HEK293 (cell line): ENCODE results near the gene ABCB4.

ENCODE experiments used
- CTCF ChIA-PET: fragments of 350-600 bp; formaldehyde crosslinking; extraction: SDS; loops from one replicate; lab custom pipeline; 2021; ENCODE audit warnings: antibody characterized with exemption; lab: Yijun Ruan, JAX
- POLR2A ChIA-PET: fragments of 300-600 bp; formaldehyde crosslinking; extraction: SDS; loops from one replicate; lab custom pipeline; 2020; ENCODE audit warnings: antibody characterized with exemption, inconsistent platforms; lab: Yijun Ruan, JAX
- H3K27ac ChIP-seq: fragments of 200-500 bp; sonication (Bioruptor generic); 2 replicates; pipeline ENCODE4 v1.5.1; 2014; ENCODE audit warnings: low read depth, low read length, control low read depth, inconsistent platforms; ENCODE audit errors: extremely low read depth
- H3K36me3 ChIP-seq, 2 experiments: fragments of 200-500 bp in 1 of 2; sonication (Bioruptor generic) in 1 of 2; 1 replicate in 1 of 2; 2 replicates in 1 of 2; pipeline ENCODE4 v1.5.1; 2014 to 2017; ENCODE audit warnings: inconsistent platforms in 2 of 2, low read length in 2 of 2; ENCODE audit not compliant: control insufficient read depth in 2 of 2, insufficient read depth in 1 of 2
- H3K4me1 ChIP-seq: fragments of 200-500 bp; sonication (Bioruptor generic); 2 replicates; pipeline ENCODE4 v1.5.1; 2014; ENCODE audit warnings: mild to moderate bottlenecking, low read length, inconsistent platforms; ENCODE audit not compliant: control insufficient read depth, insufficient read depth
- H3K4me3 ChIP-seq: 2 replicates; pipeline ENCODE4 v1.5.1; 2011; ENCODE audit warnings: low read depth, mild to moderate bottlenecking, control low read depth, low read length, moderate library complexity
- H3K9me3 ChIP-seq: fragments of 200-500 bp; sonication (Bioruptor generic); 2 replicates; pipeline ENCODE4 v1.5.1; 2014; ENCODE audit warnings: low read depth, low read length, inconsistent platforms; ENCODE audit not compliant: control insufficient read depth, insufficient read depth
- FEZF1 ChIP-seq: fragments of 450-650 bp; formaldehyde crosslinking; IDR thresholded peaks from 2 replicates; pipeline ENCODE4 v1.5.1; 2016; ENCODE audit warnings: missing biosample characterization, missing genetic modification characterization
- GLIS1 ChIP-seq: fragments of 450-650 bp; formaldehyde crosslinking; IDR thresholded peaks from 2 replicates; pipeline ENCODE4 v1.5.1; 2016; ENCODE audit warnings: missing biosample characterization, missing genetic modification characterization
- MZF1 ChIP-seq: fragments of 450-650 bp; formaldehyde crosslinking; IDR thresholded peaks from 2 replicates; pipeline ENCODE4 v1.5.1; 2017; ENCODE audit warnings: missing biosample characterization, missing genetic modification characterization, borderline replicate concordance
- SP2 ChIP-seq: fragments of 450-650 bp; formaldehyde crosslinking; IDR thresholded peaks from 2 replicates; pipeline ENCODE4 v1.5.1; 2016; ENCODE audit warnings: missing biosample characterization, missing genetic modification characterization
- YY1 ChIP-seq: fragments of 450-650 bp; formaldehyde crosslinking; IDR thresholded peaks from 2 replicates; pipeline ENCODE4 v1.5.1; 2018; ENCODE audit warnings: missing biosample characterization, missing genetic modification characterization
- ZBTB20 ChIP-seq: fragments of 450-650 bp; formaldehyde crosslinking; IDR thresholded peaks from 2 replicates; pipeline ENCODE4 v1.5.1; 2016; ENCODE audit warnings: missing biosample characterization, missing genetic modification characterization
- ZFHX2 ChIP-seq: fragments of 450-650 bp; formaldehyde crosslinking; conservative IDR thresholded peaks from 2 replicates; pipeline ENCODE4 v1.5.1; 2016; ENCODE audit warnings: missing biosample characterization, missing genetic modification characterization
- ZNF169 ChIP-seq: fragments of 450-650 bp; formaldehyde crosslinking; IDR thresholded peaks from 2 replicates; pipeline ENCODE4 v1.5.1; 2016; ENCODE audit warnings: missing biosample characterization, missing genetic modification characterization
- ZNF184 ChIP-seq: fragments of 450-650 bp; IDR thresholded peaks from 2 replicates; pipeline ENCODE4 v1.5.1; 2018; ENCODE audit warnings: missing biosample characterization, mild to moderate bottlenecking, missing genetic modification characterization
- ZNF266 ChIP-seq: fragments of 450-650 bp; formaldehyde crosslinking; IDR thresholded peaks from 2 replicates; pipeline ENCODE4 v1.5.1; 2016; ENCODE audit warnings: missing biosample characterization, missing genetic modification characterization, low read depth
- ZNF350 ChIP-seq: fragments of 450-650 bp; formaldehyde crosslinking; IDR thresholded peaks from 2 replicates; pipeline ENCODE4 v1.5.0; 2017; ENCODE audit warnings: missing biosample characterization, mild to moderate bottlenecking, missing genetic modification characterization
- ZNF366 ChIP-seq: fragments of 450-650 bp; formaldehyde crosslinking; conservative IDR thresholded peaks from 2 replicates; pipeline ENCODE4 v1.5.1; 2016; ENCODE audit warnings: missing biosample characterization, missing genetic modification characterization
- ZNF37A ChIP-seq: fragments of 450-650 bp; IDR thresholded peaks from 2 replicates; pipeline ENCODE4 v1.5.1; 2018; ENCODE audit warnings: missing biosample characterization, missing genetic modification characterization
- ZNF404 ChIP-seq: fragments of 450-650 bp; formaldehyde crosslinking; IDR thresholded peaks from 2 replicates; pipeline ENCODE4 v1.5.1; 2017; ENCODE audit warnings: missing biosample characterization, missing genetic modification characterization
- ZNF510 ChIP-seq: fragments of 450-650 bp; formaldehyde crosslinking; IDR thresholded peaks from 2 replicates; pipeline ENCODE4 v1.5.1; 2018; ENCODE audit warnings: mild to moderate bottlenecking, missing genetic modification characterization, missing biosample characterization; ENCODE audit not compliant: insufficient replicate concordance
- ZNF544 ChIP-seq: fragments of 450-650 bp; formaldehyde crosslinking; IDR thresholded peaks from 2 replicates; pipeline ENCODE4 v1.5.0; 2017; ENCODE audit warnings: missing biosample characterization, missing genetic modification characterization
- ZNF621 ChIP-seq: fragments of 450-650 bp; formaldehyde crosslinking; IDR thresholded peaks from 2 replicates; pipeline ENCODE4 v1.5.1; 2017; ENCODE audit warnings: missing biosample characterization, missing genetic modification characterization
- ZNF791 ChIP-seq: fragments of 450-650 bp; formaldehyde crosslinking; IDR thresholded peaks from 2 replicates; pipeline ENCODE4 v1.5.1; 2016; ENCODE audit warnings: missing biosample characterization, missing genetic modification characterization
- ZNF792 ChIP-seq: fragments of 450-650 bp; formaldehyde crosslinking; IDR thresholded peaks from 2 replicates; pipeline ENCODE4 v1.5.1; 2016; ENCODE audit warnings: missing biosample characterization, missing genetic modification characterization
- ZNF830 ChIP-seq: fragments of 450-650 bp; IDR thresholded peaks from 2 replicates; pipeline ENCODE4 v1.5.0; 2018; ENCODE audit warnings: missing biosample characterization, missing genetic modification characterization, low read depth, mild to moderate bottlenecking, moderate library complexity
- TF ChIP-seq, protein P1 (sequence below): fragments of 450-650 bp; formaldehyde crosslinking; IDR thresholded peaks from 2 replicates; pipeline ENCODE4 v1.5.1; 2016; ENCODE audit warnings: missing biosample characterization, missing genetic modification characterization
- TF ChIP-seq, protein P2 (sequence below): fragments of 450-650 bp; formaldehyde crosslinking; IDR thresholded peaks from 2 replicates; pipeline ENCODE4 v1.5.1; 2017; ENCODE audit warnings: missing biosample characterization, missing genetic modification characterization
- TF ChIP-seq, protein P3 (sequence below): fragments of 450-650 bp; formaldehyde crosslinking; IDR thresholded peaks from 2 replicates; pipeline ENCODE4 v1.5.1; 2016; ENCODE audit warnings: missing biosample characterization, missing genetic modification characterization, low read depth
- TF ChIP-seq, protein P4 (sequence below): sonication (generic); formaldehyde crosslinking; IDR thresholded peaks from 2 replicates; pipeline ENCODE4 v1.8.1; 2022; ENCODE audit warnings: mild to moderate bottlenecking, moderate library complexity, missing genetic modification reagents
- TF ChIP-seq, protein P5 (sequence below): fragments of 450-650 bp; formaldehyde crosslinking; IDR thresholded peaks from 2 replicates; pipeline ENCODE4 v1.5.1; 2016; ENCODE audit warnings: missing biosample characterization, missing genetic modification characterization, low read depth
- TF ChIP-seq, protein P6 (sequence below): fragments of 450-650 bp; formaldehyde crosslinking; conservative IDR thresholded peaks from 2 replicates; pipeline ENCODE4 v1.5.1; 2016; ENCODE audit warnings: low read depth, missing biosample characterization, missing genetic modification characterization

ABCB4 gene

DNA sequence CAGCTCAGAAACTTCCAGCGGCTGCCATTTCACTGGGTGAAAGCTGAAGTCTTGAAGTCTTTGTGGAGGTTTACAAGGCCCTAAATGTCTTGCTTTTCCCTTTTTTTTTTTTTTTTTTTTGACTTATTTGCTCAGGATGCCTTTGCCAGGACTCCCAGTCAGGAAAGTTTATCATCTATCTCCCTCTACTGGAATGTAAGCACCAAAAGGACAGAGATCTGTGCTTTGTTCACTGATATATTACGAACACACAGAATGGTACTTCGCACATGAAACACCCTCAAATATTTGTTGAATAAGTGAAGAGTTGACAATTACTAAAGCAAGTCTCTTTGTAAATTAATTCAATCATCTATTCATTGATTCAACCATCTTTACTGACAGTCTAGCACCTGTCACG, 23.2 kb downstream of the ABCB4 start (continued):
- TF ChIP-seq, protein P1, sequence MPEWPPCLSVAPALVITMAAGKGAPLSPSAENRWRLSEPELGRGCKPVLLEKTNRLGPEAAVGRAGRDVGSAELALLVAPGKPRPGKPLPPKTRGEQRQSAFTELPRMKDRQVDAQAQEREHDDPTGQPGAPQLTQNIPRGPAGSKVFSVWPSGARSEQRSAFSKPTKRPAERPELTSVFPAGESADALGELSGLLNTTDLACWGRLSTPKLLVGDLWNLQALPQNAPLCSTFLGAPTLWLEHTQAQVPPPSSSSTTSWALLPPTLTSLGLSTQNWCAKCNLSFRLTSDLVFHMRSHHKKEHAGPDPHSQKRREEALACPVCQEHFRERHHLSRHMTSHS (tag by site-specific recombination): no peak
- TF ChIP-seq ZNF791 (tag by site-specific recombination) (no peak), ZNF621 (tag by site-specific recombination) (no peak), GLIS1 (tag by site-specific recombination) (no peak), ZBTB20 (no peak), ZNF366 (no peak), ZNF350 (no peak), ZNF792 (tag by site-specific recombination) (no peak), FEZF1 (tag by site-specific recombination) (no peak), ZNF266 (tag by site-specific recombination) (no peak)
- TF ChIP-seq, protein P2, sequence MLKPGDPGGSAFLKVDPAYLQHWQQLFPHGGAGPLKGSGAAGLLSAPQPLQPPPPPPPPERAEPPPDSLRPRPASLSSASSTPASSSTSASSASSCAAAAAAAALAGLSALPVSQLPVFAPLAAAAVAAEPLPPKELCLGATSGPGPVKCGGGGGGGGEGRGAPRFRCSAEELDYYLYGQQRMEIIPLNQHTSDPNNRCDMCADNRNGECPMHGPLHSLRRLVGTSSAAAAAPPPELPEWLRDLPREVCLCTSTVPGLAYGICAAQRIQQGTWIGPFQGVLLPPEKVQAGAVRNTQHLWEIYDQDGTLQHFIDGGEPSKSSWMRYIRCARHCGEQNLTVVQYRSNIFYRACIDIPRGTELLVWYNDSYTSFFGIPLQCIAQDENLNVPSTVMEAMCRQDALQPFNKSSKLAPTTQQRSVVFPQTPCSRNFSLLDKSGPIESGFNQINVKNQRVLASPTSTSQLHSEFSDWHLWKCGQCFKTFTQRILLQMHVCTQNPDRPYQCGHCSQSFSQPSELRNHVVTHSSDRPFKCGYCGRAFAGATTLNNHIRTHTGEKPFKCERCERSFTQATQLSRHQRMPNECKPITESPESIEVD (tag by site-specific recombination): no peak

DNA sequence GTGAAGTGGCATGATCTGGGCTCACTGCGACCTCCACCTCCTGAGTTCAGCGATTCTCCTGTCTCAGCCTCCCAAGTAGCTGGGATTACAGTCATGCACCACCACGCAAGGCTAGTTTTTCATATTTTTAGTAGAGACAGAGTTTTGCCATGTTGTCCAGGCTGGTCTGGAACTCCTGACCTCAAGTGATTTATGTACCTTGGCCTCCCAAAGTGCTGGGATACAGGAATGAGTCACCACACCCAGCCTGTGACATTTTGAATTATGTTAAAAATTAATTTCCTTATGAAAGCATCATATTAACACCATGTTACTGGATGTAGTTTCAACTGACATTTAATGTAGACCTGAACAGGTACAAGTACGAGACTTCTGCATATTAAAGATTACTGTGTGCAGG, 24.3 kb downstream of the ABCB4 start:
- no peaks in the 10 kb centered on the region for H3K36me3 ChIP-seq
- no peak for TF ChIP-seq ZNF544 (tag by site-specific recombination)
- TF ChIP-seq, protein P3, sequence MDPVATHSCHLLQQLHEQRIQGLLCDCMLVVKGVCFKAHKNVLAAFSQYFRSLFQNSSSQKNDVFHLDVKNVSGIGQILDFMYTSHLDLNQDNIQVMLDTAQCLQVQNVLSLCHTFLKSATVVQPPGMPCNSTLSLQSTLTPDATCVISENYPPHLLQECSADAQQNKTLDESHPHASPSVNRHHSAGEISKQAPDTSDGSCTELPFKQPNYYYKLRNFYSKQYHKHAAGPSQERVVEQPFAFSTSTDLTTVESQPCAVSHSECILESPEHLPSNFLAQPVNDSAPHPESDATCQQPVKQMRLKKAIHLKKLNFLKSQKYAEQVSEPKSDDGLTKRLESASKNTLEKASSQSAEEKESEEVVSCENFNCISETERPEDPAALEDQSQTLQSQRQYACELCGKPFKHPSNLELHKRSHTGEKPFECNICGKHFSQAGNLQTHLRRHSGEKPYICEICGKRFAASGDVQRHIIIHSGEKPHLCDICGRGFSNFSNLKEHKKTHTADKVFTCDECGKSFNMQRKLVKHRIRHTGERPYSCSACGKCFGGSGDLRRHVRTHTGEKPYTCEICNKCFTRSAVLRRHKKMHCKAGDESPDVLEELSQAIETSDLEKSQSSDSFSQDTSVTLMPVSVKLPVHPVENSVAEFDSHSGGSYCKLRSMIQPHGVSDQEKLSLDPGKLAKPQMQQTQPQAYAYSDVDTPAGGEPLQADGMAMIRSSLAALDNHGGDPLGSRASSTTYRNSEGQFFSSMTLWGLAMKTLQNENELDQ (tag by site-specific recombination): no peak
- no peak for TF ChIP-seq ZNF830 (tag by site-specific recombination)
- TF ChIP-seq ZNF404 (tag by site-specific recombination): no peak
- no peak for TF ChIP-seq SP2
- TF ChIP-seq ZNF37A (tag by site-specific recombination): no peak
- no peak for TF ChIP-seq MZF1 (tag by site-specific recombination)
- TF ChIP-seq ZNF184 (tag by site-specific recombination): no peak
- TF ChIP-seq, protein P4, sequence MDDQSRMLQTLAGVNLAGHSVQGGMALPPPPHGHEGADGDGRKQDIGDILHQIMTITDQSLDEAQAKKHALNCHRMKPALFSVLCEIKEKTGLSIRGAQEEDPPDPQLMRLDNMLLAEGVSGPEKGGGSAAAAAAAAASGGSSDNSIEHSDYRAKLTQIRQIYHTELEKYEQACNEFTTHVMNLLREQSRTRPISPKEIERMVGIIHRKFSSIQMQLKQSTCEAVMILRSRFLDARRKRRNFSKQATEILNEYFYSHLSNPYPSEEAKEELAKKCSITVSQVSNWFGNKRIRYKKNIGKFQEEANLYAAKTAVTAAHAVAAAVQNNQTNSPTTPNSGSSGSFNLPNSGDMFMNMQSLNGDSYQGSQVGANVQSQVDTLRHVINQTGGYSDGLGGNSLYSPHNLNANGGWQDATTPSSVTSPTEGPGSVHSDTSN (CRISPR knock-in tag): no peak
- TF ChIP-seq ZNF169 (tag by site-specific recombination): no peak
- TF ChIP-seq, protein P5, sequence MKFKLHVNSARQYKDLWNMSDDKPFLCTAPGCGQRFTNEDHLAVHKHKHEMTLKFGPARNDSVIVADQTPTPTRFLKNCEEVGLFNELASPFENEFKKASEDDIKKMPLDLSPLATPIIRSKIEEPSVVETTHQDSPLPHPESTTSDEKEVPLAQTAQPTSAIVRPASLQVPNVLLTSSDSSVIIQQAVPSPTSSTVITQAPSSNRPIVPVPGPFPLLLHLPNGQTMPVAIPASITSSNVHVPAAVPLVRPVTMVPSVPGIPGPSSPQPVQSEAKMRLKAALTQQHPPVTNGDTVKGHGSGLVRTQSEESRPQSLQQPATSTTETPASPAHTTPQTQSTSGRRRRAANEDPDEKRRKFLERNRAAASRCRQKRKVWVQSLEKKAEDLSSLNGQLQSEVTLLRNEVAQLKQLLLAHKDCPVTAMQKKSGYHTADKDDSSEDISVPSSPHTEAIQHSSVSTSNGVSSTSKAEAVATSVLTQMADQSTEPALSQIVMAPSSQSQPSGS (tag by site-specific recombination): no peak
- no peak for TF ChIP-seq ZNF510 (tag by site-specific recombination)
- TF ChIP-seq ZNF266 (tag by site-specific recombination): no peak
- no peak for TF ChIP-seq ZFHX2 (tag by site-specific recombination)
- TF ChIP-seq, protein P6, sequence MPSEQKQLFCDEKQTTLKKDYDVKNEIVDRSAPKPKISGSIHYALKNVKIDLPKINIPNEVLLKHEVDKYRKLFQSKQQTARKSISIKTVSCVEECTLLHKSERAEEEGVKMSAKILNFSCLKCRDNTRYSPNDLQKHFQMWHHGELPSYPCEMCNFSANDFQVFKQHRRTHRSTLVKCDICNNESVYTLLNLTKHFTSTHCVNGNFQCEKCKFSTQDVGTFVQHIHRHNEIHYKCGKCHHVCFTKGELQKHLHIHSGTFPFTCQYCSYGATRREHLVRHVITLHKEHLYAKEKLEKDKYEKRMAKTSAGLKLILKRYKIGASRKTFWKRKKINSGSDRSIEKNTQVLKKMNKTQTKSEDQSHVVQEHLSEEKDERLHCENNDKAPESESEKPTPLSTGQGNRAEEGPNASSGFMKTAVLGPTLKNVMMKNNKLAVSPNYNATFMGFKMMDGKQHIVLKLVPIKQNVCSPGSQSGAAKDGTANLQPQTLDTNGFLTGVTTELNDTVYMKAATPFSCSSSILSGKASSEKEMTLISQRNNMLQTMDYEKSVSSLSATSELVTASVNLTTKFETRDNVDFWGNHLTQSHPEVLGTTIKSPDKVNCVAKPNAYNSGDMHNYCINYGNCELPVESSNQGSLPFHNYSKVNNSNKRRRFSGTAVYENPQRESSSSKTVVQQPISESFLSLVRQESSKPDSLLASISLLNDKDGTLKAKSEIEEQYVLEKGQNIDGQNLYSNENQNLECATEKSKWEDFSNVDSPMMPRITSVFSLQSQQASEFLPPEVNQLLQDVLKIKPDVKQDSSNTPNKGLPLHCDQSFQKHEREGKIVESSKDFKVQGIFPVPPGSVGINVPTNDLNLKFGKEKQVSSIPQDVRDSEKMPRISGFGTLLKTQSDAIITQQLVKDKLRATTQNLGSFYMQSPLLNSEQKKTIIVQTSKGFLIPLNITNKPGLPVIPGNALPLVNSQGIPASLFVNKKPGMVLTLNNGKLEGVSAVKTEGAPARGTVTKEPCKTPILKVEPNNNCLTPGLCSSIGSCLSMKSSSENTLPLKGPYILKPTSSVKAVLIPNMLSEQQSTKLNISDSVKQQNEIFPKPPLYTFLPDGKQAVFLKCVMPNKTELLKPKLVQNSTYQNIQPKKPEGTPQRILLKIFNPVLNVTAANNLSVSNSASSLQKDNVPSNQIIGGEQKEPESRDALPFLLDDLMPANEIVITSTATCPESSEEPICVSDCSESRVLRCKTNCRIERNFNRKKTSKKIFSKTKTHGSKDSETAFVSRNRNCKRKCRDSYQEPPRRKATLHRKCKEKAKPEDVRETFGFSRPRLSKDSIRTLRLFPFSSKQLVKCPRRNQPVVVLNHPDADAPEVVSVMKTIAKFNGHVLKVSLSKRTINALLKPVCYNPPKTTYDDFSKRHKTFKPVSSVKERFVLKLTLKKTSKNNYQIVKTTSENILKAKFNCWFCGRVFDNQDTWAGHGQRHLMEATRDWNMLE (tag by site-specific recombination): no peak
- no peak for TF ChIP-seq YY1 (tag by site-specific recombination)

More for the DNA sequence above, 24.3 kb downstream of the ABCB4 start:
- Histone ChIP-seq H3K27ac (no peak overlapping the region), H3K4me3 (no peak overlapping the region), H3K4me1 (peaks cover 3% of the 10 kb centered on the region; the same call in 1 of the 2 replicates), H3K9me3 (no peaks in the 10 kb centered on the region)
- ChIA-PET POLR2A (no interaction called here), CTCF (interaction anchor here (0.9 kb wide), 1 partner anchor 33 kb away, joined by 3 read pairs; no protein-coding TSS in a partner anchor)
